ENCODE data around the gene CRISPLD2. TPM values are rescaled to one million over a fixed set of nuclear protein-coding genes. Genes with fewer than 3 reads are reported as not detected.

CRISPLD2 gene
- polyA plus RNA-seq, 3 donors, result 6.7 to 9.2 (median 7.8) TPM

DNA sequence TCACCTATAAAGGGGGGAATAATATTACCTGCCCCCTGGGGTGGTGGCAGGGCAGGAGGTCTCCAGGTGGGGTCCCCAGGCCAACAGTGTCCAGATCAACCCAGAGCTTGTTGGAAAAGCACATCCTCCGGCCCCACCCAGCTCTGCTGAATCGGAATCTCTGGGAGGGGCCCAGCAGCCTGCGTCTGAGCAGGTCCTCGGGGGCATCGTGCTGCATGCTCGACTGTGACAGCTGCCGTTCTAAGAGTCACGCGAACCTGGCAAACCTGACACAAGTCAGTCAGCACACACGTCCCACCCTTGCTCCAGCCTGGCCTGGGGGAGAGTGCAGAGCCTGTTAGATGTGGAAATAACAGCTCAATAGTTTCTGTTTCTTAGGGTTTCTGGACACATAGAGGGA is 72.3 kb downstream of the CRISPLD2 start:
- DNase-seq (ENCODE audit: extremely low read depth in 1 of 11, low read depth in 9 of 11, low spot score in 4 of 11), result no peak

DNA sequence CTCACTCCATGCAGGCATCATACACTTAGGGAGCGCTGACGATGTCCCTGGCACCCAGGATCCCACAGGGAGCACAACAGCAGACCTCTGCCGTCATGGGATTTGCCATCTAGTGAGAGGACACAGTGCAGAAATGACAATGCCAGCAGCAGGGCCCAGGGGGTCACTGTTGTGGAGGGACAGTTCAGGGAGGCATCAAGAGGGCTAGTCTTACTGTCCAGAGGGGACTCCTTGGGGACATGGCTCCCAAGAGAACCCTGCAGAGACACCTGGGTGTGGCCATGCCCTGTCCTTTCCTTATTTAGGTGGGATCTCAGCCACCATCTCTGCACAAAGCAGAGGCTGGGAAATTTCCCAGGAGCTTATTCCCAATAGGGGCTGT is 73.7 kb downstream of the CRISPLD2 start:
- no peak for DNase-seq (ENCODE audit: extremely low read depth in 1 of 11, low read depth in 9 of 11, low spot score in 4 of 11)

DNA sequence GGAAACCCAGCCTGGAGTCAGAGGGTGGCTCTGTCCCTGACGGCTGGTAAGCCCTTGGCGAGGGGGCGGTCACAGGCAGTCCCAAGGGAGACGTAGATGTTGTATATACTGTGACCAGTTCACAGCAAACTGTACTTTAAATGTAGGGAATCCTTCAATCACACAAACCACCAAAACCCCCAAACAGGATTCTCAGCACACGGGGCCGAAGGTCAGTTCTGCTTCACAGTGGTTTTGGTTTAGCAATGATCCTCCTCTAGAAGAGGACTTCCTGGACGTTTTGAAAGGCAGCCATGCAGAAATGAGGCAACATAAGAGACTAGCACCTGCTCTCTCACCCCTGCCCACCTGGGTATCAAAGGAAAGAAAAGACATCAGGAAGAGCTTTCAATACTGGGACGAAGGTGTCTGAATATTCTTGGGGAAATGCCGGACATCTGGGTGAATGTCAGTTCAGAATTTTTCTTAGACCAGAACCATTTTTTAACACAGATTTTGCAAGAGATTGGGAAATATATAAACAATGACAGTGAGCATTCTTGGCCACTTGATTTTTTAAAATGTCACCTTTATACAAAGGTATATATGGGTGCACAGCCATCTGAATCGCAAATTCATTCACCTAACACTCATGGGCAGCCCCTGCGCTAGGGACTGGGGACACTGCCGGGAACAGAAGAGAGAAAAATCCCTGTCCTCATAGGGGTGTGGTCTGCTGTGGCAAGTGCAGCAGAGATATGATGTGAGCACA is 74.2 kb downstream of the CRISPLD2 start:
- no peak for DNase-seq (ENCODE audit: extremely low read depth in 1 of 11, low read depth in 9 of 11, low spot score in 4 of 11)

- no peak for DNase-seq (ENCODE audit: extremely low read depth in 1 of 11, low read depth in 9 of 11, low spot score in 4 of 11)
Observed at GRCh38 chr16:84895016-84895415, 75.2 kb downstream of the CRISPLD2 start.

- DNase-seq (ENCODE audit: extremely low read depth in 1 of 11, low read depth in 9 of 11, low spot score in 4 of 11), result no peak
Observed at GRCh38 chr16:84896847-84897246, 77.1 kb downstream of the CRISPLD2 start.

DNA sequence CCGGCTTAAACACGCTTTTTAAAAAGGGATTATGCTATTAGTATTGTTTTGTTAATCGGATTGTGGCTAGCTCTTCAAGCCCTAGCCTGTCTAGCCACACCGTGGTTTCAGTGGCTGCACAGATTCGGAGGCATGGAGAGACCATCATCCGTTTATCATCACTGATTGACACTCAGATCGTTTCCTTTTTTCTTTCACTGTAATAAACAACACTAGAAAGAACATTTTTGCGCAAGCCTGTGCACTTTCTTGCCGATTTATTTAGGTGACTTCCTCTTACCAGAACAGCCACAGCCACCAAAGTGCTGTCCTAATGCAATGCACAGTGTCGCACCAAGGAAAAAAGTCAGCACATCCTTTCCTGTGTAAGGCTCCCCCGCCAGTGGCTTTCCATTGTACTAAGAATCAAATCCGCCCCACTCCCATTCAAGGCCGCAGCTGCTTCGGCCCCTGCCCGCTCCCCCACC is 78.2 kb downstream of the CRISPLD2 start:
- no peak for DNase-seq (ENCODE audit: extremely low read depth in 1 of 11, low read depth in 9 of 11, low spot score in 4 of 11)

GRCh38 chr16:84898447-84898846 is 78.7 kb downstream of the CRISPLD2 start:
- DNase-seq (ENCODE audit: extremely low read depth in 1 of 11, low read depth in 9 of 11, low spot score in 4 of 11), result no peak

DNA sequence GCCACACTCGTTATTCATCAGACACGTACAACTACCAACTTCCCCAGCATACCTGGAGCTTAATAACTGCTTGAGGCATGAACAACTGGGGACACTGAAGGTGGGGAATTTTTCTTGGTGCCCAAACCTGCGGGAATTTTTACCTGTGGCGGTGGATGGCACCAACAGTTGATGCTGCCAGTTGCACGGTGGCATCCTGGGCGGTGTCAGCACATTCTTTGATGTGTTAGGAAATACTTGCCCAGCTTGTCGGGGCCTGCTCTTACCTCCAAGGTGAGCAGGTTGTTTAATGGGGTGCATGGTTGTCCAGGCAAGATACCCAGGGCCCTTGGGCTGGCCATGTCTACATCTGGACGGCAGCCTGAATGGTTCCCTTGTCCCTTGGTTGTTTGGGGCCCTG is 79.6 kb downstream of the CRISPLD2 start:
- no peak for DNase-seq (ENCODE audit: extremely low read depth in 1 of 11, low read depth in 9 of 11, low spot score in 4 of 11)

- DNase-seq (ENCODE audit: extremely low read depth in 1 of 11, low read depth in 9 of 11, low spot score in 4 of 11), result no peak
Observed at GRCh38 chr16:84905965-84906460, 86.2 kb downstream of the CRISPLD2 start.

GRCh38 chr16:84907051-84907450 is 87.3 kb downstream of the CRISPLD2 start:
- no peak for DNase-seq (ENCODE audit: extremely low read depth in 1 of 11, low read depth in 9 of 11, low spot score in 4 of 11)

DNA sequence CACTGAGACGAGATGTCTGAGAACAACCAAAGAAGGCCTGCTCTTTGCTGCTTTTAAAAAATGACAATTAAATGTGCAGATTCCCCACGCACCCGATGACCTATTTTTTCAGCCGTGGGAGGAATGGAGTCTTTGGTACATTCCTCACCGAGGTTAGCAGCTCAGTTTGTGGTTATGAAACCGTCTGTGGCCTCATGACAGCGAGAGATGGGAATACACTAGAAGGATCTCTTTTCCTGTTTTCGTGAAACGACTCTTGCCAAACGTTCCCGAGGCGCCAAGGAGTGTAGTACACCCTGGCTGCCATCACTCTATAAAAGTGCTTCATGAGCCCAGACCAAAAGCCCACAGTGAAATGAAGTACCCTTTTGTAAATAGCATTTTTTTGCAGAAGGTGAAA is 87.8 kb downstream of the CRISPLD2 start:
- no peak for DNase-seq (ENCODE audit: extremely low read depth in 1 of 11, low read depth in 9 of 11, low spot score in 4 of 11)

- DNase-seq (ENCODE audit: extremely low read depth in 1 of 11, low read depth in 9 of 11, low spot score in 4 of 11), result no peak
Observed at GRCh38 chr16:84909476-84910085, 89.8 kb downstream of the CRISPLD2 start.

- no peak for DNase-seq (ENCODE audit: extremely low read depth in 1 of 11, low read depth in 9 of 11, low spot score in 4 of 11)
Observed at GRCh38 chr16:84911486-84912216, 91.9 kb downstream of the CRISPLD2 start.

- no peak for DNase-seq (ENCODE audit: extremely low read depth in 1 of 11, low read depth in 9 of 11, low spot score in 4 of 11)
Observed at GRCh38 chr16:84913315-84913714, 93.5 kb downstream of the CRISPLD2 start.

- DNase-seq (ENCODE audit: extremely low read depth in 1 of 11, low read depth in 9 of 11, low spot score in 4 of 11), result no peak
Observed at GRCh38 chr16:84914273-84914672, 94.5 kb downstream of the CRISPLD2 start.

DNA sequence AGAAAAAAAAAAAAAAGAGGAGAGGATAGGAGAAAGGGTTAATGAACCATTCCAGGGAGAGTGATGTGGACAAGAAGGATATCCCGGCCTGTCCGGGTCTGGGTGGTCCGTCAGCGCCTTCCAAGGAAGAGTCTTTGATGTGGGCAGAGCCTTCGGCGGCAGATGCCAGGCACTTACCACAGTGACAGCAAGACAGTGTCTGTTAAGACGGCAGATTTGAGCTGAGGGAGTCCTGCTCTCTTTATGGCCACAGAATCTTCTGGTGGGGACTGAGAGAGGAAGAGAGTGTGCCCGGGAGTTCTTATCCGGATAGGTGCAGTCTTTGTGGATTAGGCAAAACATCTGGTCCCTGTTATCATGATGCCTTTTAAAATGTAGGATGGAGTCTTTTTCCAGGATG is 96.4 kb downstream of the CRISPLD2 start:
- no peak for DNase-seq (ENCODE audit: extremely low read depth in 1 of 11, low read depth in 9 of 11, low spot score in 4 of 11)

DNA sequence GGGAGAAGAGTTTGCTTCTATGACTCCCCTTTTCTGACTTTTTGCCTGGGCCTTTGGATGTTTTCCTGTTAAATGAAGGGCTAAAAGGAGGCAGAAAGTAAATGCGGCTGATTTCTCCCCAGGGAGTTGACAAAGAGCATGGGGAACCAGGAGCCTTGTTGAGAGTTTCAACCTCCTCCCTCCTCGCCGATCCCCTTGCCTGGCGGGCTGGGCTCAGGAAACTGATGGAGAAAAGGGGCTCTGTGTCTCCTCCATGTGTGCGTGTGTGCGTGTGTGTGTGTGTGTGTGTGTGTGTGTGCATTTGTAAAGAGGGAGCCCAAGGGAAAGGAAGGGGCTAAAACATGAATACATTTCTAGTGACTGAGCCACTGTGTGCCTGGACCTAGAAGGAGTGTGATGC is 97.1 kb downstream of the CRISPLD2 start:
- DNase-seq (ENCODE audit: extremely low read depth in 1 of 11, low read depth in 9 of 11, low spot score in 4 of 11), result no peak

DNA sequence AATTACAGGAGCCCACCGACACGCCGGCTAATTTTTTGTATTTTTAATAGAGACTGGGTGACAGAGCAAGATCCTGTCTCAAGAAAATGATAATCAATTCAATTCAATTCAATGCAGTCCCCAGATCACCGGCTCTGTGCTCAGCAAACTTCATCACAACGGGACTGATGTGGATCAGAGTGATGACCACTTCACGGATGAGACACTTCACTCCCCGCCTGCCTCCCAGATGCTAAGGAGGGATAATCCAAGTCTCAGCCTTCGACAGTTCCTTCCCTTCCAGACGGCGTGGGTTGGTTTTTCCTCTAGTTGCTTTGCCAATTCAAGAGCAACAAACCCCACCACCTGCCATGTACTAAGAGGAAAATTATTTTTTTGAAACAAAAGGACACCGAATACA is 97.7 kb downstream of the CRISPLD2 start:
- DNase-seq (ENCODE audit: extremely low read depth in 1 of 11, low read depth in 9 of 11, low spot score in 4 of 11), result no peak

DNA sequence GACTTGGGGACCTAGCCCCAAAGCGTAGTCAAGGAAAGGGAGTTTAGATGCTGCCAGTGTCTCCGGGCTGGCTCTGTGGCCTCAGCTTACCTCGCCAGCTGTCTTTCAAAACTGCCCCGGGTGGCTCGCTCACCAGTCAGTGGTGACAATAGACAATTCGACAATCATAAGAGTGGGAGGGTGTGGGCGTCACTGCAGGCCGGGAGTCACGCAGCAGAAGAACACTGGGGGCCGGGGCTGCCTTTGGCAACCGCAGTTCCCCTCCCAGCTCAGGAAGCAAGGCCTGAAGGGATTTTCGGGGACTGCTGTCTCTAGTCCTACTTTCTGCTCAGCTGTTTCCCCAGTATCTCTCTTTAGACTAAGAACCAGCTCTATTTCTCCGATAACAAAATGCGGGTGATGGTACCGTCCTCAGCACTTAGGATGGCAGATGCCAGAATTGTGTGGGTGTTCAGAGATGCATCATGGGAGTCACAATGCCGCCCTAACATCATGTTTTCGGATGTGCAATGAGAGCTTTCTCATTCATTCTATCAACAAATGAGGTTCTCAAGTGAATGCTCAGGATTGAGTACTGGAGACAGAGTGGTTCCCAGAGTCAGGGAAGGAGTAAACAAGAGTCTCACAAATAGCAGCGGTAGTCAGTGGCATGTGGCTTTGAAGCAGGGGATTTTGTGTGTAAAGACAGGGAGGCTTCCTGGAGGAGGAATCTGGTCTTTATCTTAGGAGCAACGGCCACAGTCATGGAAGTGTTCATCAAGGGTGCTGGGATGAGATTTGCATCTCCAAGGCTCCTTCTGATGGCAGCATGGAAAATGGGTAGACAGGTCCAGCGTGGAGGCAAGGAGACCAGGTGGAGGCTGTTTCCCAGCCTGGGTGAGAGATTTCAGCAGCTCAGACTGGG is 98.5 kb downstream of the CRISPLD2 start:
- no peak for DNase-seq (ENCODE audit: extremely low read depth in 1 of 11, low read depth in 9 of 11, low spot score in 4 of 11)

Data from renal cortex interstitium (tissue), 11 donors.